DND-41 (cell line): ENCODE results near the gene SMURF2.
A peak's percentile ranks its signal among the peaks of the same experiment; 100 is the strongest.

Experiments
- ATAC-seq: fragments of 200-7000 bp; cut with Tn5 transposase; 3 replicates; pipeline ENCODE4 v1.9.1; 2021; ENCODE audit warnings: low read depth; ENCODE audit not compliant: insufficient read depth
- DNase-seq: peaks from one replicate; pipeline ENCODE4 v3.0.0-alpha.2; 2020
- H2AFZ ChIP-seq: 2 replicates; pipeline ENCODE4 v1.6.0; 2012; ENCODE audit warnings: low read depth, low read length
- H3K27ac ChIP-seq: 2 replicates; pipeline ENCODE4 v1.5.1; 2012; ENCODE audit warnings: low read length, inconsistent platforms
- H3K27me3 ChIP-seq: fragments of 200-600 bp; sonication (generic); 2 replicates; pipeline ENCODE4 v1.6.0; 2012; ENCODE audit warnings: low read length, mild to moderate bottlenecking, inconsistent platforms; ENCODE audit not compliant: insufficient read depth, poor library complexity
- H3K36me3 ChIP-seq: 2 replicates; pipeline ENCODE4 v1.5.1; 2012; ENCODE audit warnings: low read length, inconsistent platforms; ENCODE audit not compliant: insufficient read depth
- H3K4me1 ChIP-seq: 2 replicates; pipeline ENCODE4 v1.5.1; 2012; ENCODE audit warnings: mild to moderate bottlenecking, low read length; ENCODE audit not compliant: insufficient read depth
- H3K4me2 ChIP-seq: 2 replicates; pipeline ENCODE4 v1.6.0; 2012; ENCODE audit warnings: mild to moderate bottlenecking, moderate library complexity, low read length, inconsistent platforms; ENCODE audit not compliant: insufficient read depth
- H3K4me3 ChIP-seq, 2 experiments: fragments of 200-600 bp in 1 of 2; shearing (Covaris generic) in 1 of 2; 2 replicates each; pipeline ENCODE4 v1.5.1; 2012 to 2016; ENCODE audit warnings: inconsistent platforms in 2 of 2, low read length in 2 of 2, mild to moderate bottlenecking in 2 of 2, low read depth in 1 of 2, moderate library complexity in 1 of 2
- H3K79me2 ChIP-seq: 2 replicates; pipeline ENCODE4 v1.6.0; 2012; ENCODE audit warnings: low read length, inconsistent platforms; ENCODE audit not compliant: insufficient read depth
- H3K9ac ChIP-seq: 2 replicates; pipeline ENCODE4 v1.6.0; 2012; ENCODE audit warnings: low read depth, mild to moderate bottlenecking, inconsistent platforms, low read length, moderate library complexity
- H3K9me3 ChIP-seq: 2 replicates; pipeline ENCODE4 v1.5.1; 2012; ENCODE audit warnings: low read length, moderate library complexity, mild to moderate bottlenecking, inconsistent platforms; ENCODE audit not compliant: insufficient read depth, severe bottlenecking
- H4K20me1 ChIP-seq: 2 replicates; pipeline ENCODE4 v1.6.0; 2012; ENCODE audit warnings: low read length; ENCODE audit not compliant: insufficient read depth
- CTCF ChIP-seq: IDR thresholded peaks from 2 replicates; pipeline ENCODE4 v1.5.1; 2012; ENCODE audit warnings: borderline replicate concordance, low read length, moderate library complexity, mild to moderate bottlenecking; ENCODE audit not compliant: poor library complexity, severe bottlenecking; ENCODE audit errors: extremely low read depth
- EZH2 ChIP-seq: IDR thresholded peaks from 3 replicates; pipeline ENCODE4 v1.6.1; 2012; ENCODE audit warnings: borderline replicate concordance, low read depth, mild to moderate bottlenecking, moderate library complexity, low read length, inconsistent platforms; ENCODE audit not compliant: severe bottlenecking

SMURF2 gene

DNA sequence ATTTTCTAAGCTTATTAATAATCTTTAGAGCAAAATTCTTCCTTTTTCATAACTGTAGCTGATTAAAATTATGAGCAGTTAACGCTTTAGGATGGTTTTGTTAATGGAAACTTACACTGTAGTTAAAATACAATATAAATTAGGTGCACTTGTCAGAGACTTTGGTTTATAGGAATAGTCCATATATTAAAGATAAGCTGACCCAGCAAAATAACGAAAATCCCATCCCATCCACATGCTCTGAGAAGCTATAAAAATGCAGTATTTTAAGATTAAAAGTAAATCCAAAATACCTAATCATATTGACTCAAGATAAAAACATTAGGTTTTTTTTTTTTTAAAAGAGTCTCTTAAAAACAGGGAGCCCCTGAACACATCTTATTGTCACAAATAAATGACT is 117.4 kb downstream of the SMURF2 start:
- Histone ChIP-seq H3K79me2 (no peaks in the 10 kb centered on the region), H3K4me2 (no peak overlapping the region), H3K9ac (no peak overlapping the region), H3K27ac (no peak overlapping the region), H3K9me3 (no peaks in the 10 kb centered on the region), H3K4me3 (no peak overlapping the region), H4K20me1 (no peaks in the 10 kb centered on the region), H3K36me3 (peaks cover 78% of the 10 kb centered on the region), H3K27me3 (no peaks in the 10 kb centered on the region), H3K4me1 (no peaks in the 10 kb centered on the region), H2AFZ (no peak overlapping the region)
- TF ChIP-seq EZH2 (no peak), CTCF (no peak)
- ATAC-seq = no peak
- DNase-seq = no peak

- Histone ChIP-seq H4K20me1 (no peaks in the 10 kb centered on the region), H3K9me3 (no peaks in the 10 kb centered on the region), H2AFZ (no peak overlapping the region), H3K9ac (no peak overlapping the region), H3K27me3 (no peaks in the 10 kb centered on the region), H3K4me2 (no peak overlapping the region), H3K79me2 (no peaks in the 10 kb centered on the region), H3K36me3 (peaks cover 75% of the 10 kb centered on the region), H3K27ac (no peak overlapping the region), H3K4me1 (no peaks in the 10 kb centered on the region), H3K4me3 (no peak overlapping the region)
- TF ChIP-seq EZH2 = no peak
- no peak for TF ChIP-seq CTCF
- no peak for DNase-seq
- peak; percentile 30; the same call in 1 of the 3 replicates for ATAC-seq
These were observed 121.9 kb downstream of the SMURF2 start for GRCh38 chr17:64540118-64540776.

DNA sequence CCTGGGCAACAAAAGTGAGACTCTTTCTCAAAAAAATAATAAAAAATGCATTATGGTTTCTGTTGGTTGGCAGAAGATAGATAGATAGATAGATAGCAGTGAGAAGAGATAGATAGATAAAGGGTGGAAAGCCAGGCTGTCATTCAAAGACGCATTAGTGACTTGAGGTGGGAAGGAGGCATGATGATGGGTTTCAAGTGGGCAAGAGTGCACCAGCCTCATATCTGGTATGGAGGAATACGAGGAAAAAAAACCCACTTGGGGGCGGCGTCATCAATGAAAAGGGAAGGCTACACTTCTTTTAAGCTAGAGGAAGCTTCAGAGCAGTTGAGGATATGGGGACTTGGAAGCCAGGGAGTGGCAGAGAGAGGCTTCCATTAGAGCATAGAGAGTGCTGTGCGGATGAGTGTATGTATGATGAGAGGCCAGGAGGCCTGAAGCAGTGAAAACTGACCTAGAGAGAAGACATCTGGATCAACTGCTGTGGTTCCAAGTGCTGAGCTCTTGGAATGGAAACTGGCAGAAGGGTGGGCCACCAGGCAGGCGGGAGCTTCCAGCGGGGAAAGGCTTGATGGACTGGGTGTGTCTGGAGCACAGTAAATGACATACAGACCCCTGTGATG is 123.5 kb downstream of the SMURF2 start:
- ATAC-seq = no peak
- Histone ChIP-seq H3K9ac (no peak overlapping the region), H3K36me3 (peaks cover 80% of the 10 kb centered on the region), H3K27me3 (no peaks in the 10 kb centered on the region), H3K4me3 (no peak overlapping the region), H4K20me1 (no peaks in the 10 kb centered on the region), H2AFZ (no peak overlapping the region), H3K9me3 (no peaks in the 10 kb centered on the region), H3K27ac (no peak overlapping the region), H3K79me2 (no peaks in the 10 kb centered on the region), H3K4me1 (no peaks in the 10 kb centered on the region), H3K4me2 (no peak overlapping the region)
- DNase-seq = no peak
- no peak for TF ChIP-seq CTCF
- no peak for TF ChIP-seq EZH2

DNA sequence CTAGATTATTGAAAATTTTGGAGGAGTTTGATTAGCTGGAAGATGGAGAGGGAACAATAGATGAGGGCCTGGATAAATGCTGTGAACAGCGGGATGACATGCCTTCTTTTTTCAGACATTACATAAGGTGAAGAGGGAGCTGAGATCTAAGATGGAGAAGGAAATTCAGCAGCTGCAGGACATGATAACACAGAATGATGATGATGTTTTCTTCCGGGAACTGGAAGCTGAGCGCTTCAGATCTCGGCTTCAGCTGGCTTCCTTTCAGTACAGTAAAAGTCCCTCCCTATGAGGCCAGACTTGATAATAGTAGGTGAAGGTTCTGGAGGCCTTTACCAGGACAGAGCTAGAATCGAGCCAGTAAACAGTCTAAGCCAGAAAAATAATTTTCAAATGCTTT is 124.6 kb downstream of the SMURF2 start:
- no peak for TF ChIP-seq EZH2
- TF ChIP-seq CTCF = no peak
- Histone ChIP-seq H2AFZ (no peak overlapping the region), H3K9me3 (no peaks in the 10 kb centered on the region), H3K4me2 (no peak overlapping the region), H3K27me3 (no peaks in the 10 kb centered on the region), H3K79me2 (no peaks in the 10 kb centered on the region), H3K27ac (no peak overlapping the region), H3K9ac (no peak overlapping the region), H3K36me3 (peaks cover 86% of the 10 kb centered on the region), H3K4me1 (no peaks in the 10 kb centered on the region), H4K20me1 (no peaks in the 10 kb centered on the region), H3K4me3 (no peak overlapping the region)
- no peak for ATAC-seq
- no peak for DNase-seq
